ENCODE results near the gene MYOF. TPM values are rescaled to one million over a fixed set of nuclear protein-coding genes. Genes with fewer than 3 reads are reported as not detected.

MYOF gene
- total and polyA plus RNA-seq, 3 donors from 2014 or later: 9.4 to 21.4 (median 12.3) TPM

DNA sequence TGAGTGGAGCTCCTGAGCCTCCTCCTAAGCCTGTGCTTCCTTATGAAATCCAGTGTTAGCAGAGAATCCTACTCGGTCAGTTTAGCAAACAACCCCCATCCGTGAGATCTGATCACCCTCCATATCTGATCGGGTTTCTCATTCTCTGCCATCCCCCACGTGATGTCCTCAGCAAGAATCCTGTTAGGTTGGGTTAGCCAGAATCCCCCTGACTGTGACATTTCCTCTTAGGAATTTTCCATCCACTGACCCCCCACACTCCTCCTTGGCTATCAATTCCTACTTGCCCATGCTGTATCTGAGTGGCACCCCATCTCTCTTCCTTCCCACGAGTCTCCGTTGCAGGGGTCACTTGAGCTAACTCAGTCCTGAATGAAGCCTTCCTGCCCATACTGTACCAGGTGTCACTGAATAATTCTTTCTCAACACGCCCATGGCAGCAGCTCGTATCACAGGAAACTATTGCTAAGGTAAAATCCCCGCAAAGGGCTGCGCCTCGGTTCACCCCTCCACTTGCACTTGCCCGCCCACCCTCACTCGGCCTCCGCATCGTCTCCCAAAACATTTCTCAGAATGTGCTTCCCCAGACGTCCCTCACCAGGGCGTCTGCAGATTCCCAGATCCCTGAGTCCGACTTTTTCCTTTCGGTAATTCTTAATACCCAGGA is 44.1 kb downstream of the MYOF start:
- Histone ChIP-seq H3K36me3 (ENCODE audit: low read depth, missing control alignments) (no peaks in the 10 kb centered on the region), H3K27me3 (no peaks in the 10 kb centered on the region), H3K4me3 (peak overlapping the region in 1 of 2 donors; percentile 15), H3K9me3 (no peaks in the 10 kb centered on the region), H3K4me1 (peaks cover 33% of the 10 kb centered on the region), H3K27ac (peak overlapping the region; percentile 97)
- TF ChIP-seq POLR2A (IDR thresholded peaks at IDR 0.05): no peak
- TF ChIP-seq, protein P1, sequence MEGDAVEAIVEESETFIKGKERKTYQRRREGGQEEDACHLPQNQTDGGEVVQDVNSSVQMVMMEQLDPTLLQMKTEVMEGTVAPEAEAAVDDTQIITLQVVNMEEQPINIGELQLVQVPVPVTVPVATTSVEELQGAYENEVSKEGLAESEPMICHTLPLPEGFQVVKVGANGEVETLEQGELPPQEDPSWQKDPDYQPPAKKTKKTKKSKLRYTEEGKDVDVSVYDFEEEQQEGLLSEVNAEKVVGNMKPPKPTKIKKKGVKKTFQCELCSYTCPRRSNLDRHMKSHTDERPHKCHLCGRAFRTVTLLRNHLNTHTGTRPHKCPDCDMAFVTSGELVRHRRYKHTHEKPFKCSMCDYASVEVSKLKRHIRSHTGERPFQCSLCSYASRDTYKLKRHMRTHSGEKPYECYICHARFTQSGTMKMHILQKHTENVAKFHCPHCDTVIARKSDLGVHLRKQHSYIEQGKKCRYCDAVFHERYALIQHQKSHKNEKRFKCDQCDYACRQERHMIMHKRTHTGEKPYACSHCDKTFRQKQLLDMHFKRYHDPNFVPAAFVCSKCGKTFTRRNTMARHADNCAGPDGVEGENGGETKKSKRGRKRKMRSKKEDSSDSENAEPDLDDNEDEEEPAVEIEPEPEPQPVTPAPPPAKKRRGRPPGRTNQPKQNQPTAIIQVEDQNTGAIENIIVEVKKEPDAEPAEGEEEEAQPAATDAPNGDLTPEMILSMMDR (IDR thresholded peaks at IDR 0.05): no peak
- no peak for DNase-seq
- WGBS, 2 donors: 39 to 48% methylated on average over 19 of the region's 19 CpGs
- intact Hi-C loops (cut with DNase I; ENCODE audit: low total_unique reads): loop anchor here (10.0 kb wide), 1 partner anchor 53 kb away; no protein-coding TSS in a partner anchor

DNA sequence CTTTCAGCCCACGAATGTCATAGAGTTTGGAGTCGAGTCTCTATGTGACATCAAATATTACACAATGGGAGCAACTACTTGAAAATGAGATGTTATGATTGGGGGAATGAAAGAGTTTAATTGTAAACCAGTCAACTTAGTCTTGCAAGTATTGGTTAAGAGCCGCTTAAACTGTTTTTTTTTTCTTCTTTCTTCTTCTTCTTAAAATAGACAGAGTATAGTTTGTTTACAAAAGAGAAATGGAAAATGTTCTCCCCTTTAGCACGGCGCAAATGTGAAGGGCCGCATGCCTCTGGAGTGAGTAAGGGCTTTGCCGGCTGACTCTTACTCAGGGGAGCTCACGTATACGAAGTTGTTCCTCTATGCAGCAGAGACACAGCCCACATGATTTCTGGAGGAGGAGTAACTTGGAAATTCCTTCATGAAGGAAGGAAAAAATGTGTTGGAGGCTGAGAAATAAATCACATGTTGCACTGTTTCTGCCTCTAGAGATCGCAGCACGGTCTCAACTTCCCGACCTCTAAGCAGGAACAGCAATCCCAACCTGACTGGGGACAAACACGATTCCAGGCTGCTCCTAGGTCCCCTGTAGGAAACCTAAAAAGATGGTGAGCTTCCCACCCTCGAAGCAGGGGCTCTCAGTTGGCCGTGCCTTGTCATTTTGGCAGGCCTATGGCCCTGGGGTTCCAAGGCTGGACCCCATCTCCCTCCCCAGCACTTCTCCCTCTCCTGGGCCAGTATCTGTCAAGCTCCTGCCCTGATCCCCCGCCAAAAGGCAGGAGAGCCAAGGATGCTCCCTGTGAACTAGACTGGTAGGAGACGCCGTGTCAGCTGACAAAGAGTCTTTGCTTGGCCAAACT is 44.8 kb downstream of the MYOF start:
- no peak for TF ChIP-seq POLR2A (IDR thresholded peaks at IDR 0.05)
- TF ChIP-seq, protein P1 (IDR thresholded peaks at IDR 0.05): no peak
- WGBS, 2 donors: 8 to 14% methylated on average over 15 to 18 of the region's 18 CpGs
- DNase-seq: peak; percentile 83

DNA sequence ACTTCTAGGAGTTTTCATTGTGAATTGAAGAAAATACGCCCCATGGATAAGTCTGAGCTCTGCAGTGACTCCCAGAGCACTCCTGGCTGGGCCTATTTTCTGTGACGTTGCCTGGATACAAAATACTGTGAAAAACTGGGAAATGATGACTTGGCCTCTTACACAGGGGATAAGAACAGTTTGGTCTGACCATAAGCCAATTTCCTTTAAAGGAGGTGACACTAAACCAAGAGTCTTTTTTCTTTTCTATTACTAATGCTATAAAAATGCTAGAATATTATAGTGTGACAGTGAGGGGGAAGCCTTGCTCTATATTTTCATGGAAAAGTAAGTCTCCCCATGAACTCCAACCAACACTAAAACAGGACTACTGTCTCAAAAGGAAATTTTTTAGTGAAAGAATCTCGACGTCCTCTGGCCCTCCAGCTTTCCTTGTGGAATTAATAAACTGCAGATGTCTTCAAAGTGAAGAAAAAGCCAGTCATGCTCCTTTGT is 45.5 kb downstream of the MYOF start:
- Histone ChIP-seq H3K27me3 (no peaks in the 10 kb centered on the region), H3K4me3 (no peak overlapping the region), H3K27ac (peak overlapping the region; percentile 97), H3K9me3 (no peaks in the 10 kb centered on the region), H3K36me3 (ENCODE audit: low read depth, missing control alignments) (no peaks in the 10 kb centered on the region), H3K4me1 (peaks cover 33% of the 10 kb centered on the region)
- TF ChIP-seq POLR2A (IDR thresholded peaks at IDR 0.05): no peak
- TF ChIP-seq, protein P1 (IDR thresholded peaks at IDR 0.05): no peak
- 37 to 39% methylated on average over 4 of the region's 4 CpGs for WGBS, 2 donors
- peak; percentile 65 for DNase-seq
- intact Hi-C loops (cut with DNase I; ENCODE audit: low total_unique reads): loop anchor here (10.0 kb wide), 1 partner anchor 52 kb away; no protein-coding TSS in a partner anchor

More for the DNA sequence above, 44.8 kb downstream of the MYOF start:
- peak overlapping the region; percentile 97 for H3K27ac ChIP-seq
- H3K4me1 ChIP-seq: peaks cover 33% of the 10 kb centered on the region
- H3K9me3 ChIP-seq: no peaks in the 10 kb centered on the region
- H3K4me3 ChIP-seq: no peak overlapping the region
- H3K36me3 ChIP-seq (ENCODE audit: low read depth, missing control alignments): no peaks in the 10 kb centered on the region
- no peaks in the 10 kb centered on the region for H3K27me3 ChIP-seq
- intact Hi-C loops (cut with DNase I; ENCODE audit: low total_unique reads): loop anchor here (10.0 kb wide), 1 partner anchor 53 kb away; no protein-coding TSS in a partner anchor

DNA sequence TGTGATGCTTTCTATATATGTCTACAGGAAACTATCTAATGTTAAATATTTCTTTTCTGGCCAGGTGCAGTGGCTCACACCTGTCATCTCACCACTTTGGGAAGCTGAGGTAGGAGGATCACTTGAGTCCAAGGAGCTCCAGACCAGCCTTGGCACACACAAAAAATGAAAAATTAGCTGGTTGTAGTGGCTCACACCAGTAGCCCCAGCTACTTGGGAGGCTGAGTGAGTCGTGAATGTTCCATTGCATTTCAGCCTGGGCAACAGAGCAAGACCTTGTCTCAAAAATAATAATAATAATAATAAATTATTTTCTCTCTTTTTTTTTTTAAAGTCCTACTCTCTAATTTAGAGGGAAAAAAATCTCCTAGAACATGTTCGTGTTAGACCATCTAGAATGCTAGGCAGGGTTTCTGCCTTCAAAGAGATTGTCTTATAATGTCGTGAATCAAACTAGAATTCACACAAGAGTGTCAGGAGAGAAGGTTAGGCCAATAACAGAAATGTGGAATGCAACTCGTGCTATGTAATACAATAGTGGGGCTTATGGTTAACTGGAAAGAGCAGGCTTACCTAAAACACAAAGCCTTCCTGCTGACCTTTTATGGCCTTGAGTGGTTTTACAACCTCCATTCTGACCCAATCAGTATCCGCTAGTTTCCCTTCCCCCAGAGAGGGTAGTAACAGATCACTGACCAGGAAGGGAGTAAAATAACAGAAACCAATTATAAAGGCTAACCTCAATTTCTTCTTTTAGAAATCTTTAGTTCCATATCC is 46.3 kb downstream of the MYOF start:
- DNase-seq: no peak
- Histone ChIP-seq H3K9me3 (no peaks in the 10 kb centered on the region), H3K4me3 (no peak overlapping the region), H3K4me1 (peaks cover 33% of the 10 kb centered on the region), H3K27me3 (no peaks in the 10 kb centered on the region), H3K36me3 (ENCODE audit: low read depth, missing control alignments) (no peaks in the 10 kb centered on the region), H3K27ac (peak overlapping the region; percentile 97)
- TF ChIP-seq, protein P1 (IDR thresholded peaks at IDR 0.05): no peak
- no peak for TF ChIP-seq POLR2A (IDR thresholded peaks at IDR 0.05)
- 52% methylated on average over 5 of the region's 5 CpGs for WGBS, 2 donors
- intact Hi-C loops (cut with DNase I; ENCODE audit: low total_unique reads): loop anchor here (10.0 kb wide), 1 partner anchor 51 kb away; no protein-coding TSS in a partner anchor
